K562 (cell line): ENCODE data around the gene ARHGAP4. TPM values are rescaled to one million over a fixed set of nuclear protein-coding genes. Genes with fewer than 3 reads are reported as not detected.
A peak's percentile ranks its signal among the peaks of the same experiment; 100 is the strongest.

ENCODE experiments used
- FOXA3 ChIP-seq, 2 experiments: fragments of 450-650 bp in 1 of 2; sonication (generic) in 1 of 2; formaldehyde crosslinking; IDR thresholded peaks in 1 of 2; conservative IDR thresholded peaks in 1 of 2; 2 replicates each; pipeline versions ENCODE4 v1.4.0 to v1.8.0; 2020 to 2022; ENCODE audit warnings: mild to moderate bottlenecking in 2 of 2, missing genetic modification reagents in 1 of 2
- FOXP1 ChIP-seq: sonication (generic); formaldehyde crosslinking; IDR thresholded peaks from 2 replicates; pipeline ENCODE4 v1.8.0; 2022; ENCODE audit warnings: mild to moderate bottlenecking, missing genetic modification reagents
- MYBL2 ChIP-seq, 2 experiments: fragments of 450-650 bp in 1 of 2; sonication (generic) in 1 of 2; formaldehyde crosslinking in 1 of 2; IDR thresholded peaks; 2 replicates each; pipeline versions ENCODE4 v1.6.1 to v1.8.1; 2017 to 2022; ENCODE audit warnings: borderline replicate concordance in 1 of 2, inconsistent platforms in 1 of 2, low read depth in 1 of 2, mild to moderate bottlenecking in 1 of 2, missing genetic modification reagents in 1 of 2, moderate library complexity in 1 of 2
- PRDM10 ChIP-seq: fragments of 450-650 bp; IDR thresholded peaks from 2 replicates; pipeline ENCODE4 v1.6.1; 2018; ENCODE audit not compliant: partially characterized antibody
- PYGO2 ChIP-seq: fragments of 450-650 bp; IDR thresholded peaks from 2 replicates; pipeline ENCODE4 v1.6.1; 2016; ENCODE audit warnings: mild to moderate bottlenecking, missing genetic modification characterization, moderate library complexity, missing compliant biosample characterization
- ZNF184 ChIP-seq: sonication (generic); formaldehyde crosslinking; IDR thresholded peaks from 2 replicates; pipeline ENCODE4 v1.5.0; 2020; ENCODE audit warnings: missing genetic modification reagents
- ZNF280B ChIP-seq: fragments of 250-450 bp; sonication (Bioruptor Pico); IDR thresholded peaks from 2 replicates; pipeline ENCODE4 v1.5.1; 2021; ENCODE audit warnings: mild to moderate bottlenecking
- polyA plus RNA-seq, 8 experiments: library from polyadenylated mRNA; depleted of rRNA in 4 of 8; stranded (reverse) in 5 of 8; unstranded in 3 of 8; fragments of >200 nt; fragmentation: Nextera tagmentation in 2 of 8; fragmentation: Illumina TruSeq in 1 of 8; extraction: Ambion mirVana in 2 of 8; extraction: Trizol in 1 of 8; gene quantifications; 2 replicates each; pipeline versions ENCODE4 v1.2.1 to v1.2.3, GENCODE V29; 2011 to 2014; ENCODE audit warnings: inconsistent platforms in 1 of 8, missing spikeins in 1 of 8
- total RNA-seq, 7 experiments: library from RNA; depleted of rRNA in 6 of 7; stranded (reverse); fragments of >200 nt in 6 of 7; fragmentation: Illumina TruSeq in 2 of 7; extraction: Trizol in 2 of 7; gene quantifications; 2 replicates each; pipeline versions ENCODE4 v1.2.1 to v1.2.3, GENCODE V29; 2011 to 2021; ENCODE audit warnings: low replicate concordance in 1 of 7

ARHGAP4 gene
- total and polyA plus RNA-seq, 9 of the 15 experiments (the other 6 are each of a cell fraction or from before 2014, with no cell fraction given), result 0.30 to 81.8 (median 13.5) TPM

GRCh38 chrX:153875391-153876111, 50.5 kb downstream of the ARHGAP4 start (continued):
- no peak for TF ChIP-seq PRDM10
- TF ChIP-seq FOXP1 (CRISPR knock-in tag), result peak; percentile 100
- no peak for TF ChIP-seq ZNF280B
- TF ChIP-seq PYGO2 (tag), result no peak
- TF ChIP-seq FOXA3 (CRISPR knock-in tag; conservative IDR thresholded peaks at IDR 0.05 in 1 of 2, IDR thresholded peaks at IDR 0.05 in 1 of 2), result peak in 1 of 2 experiments; percentile 93; a peak in 2 of 4 replicates
- TF ChIP-seq ZNF184, result peak; percentile 62; the same call in 1 of the 2 replicates
- TF ChIP-seq MYBL2 (IDR thresholded peaks at IDR 0.05; ENCODE audit: low read depth), result no peak
- TF ChIP-seq MYBL2 (CRISPR knock-in tag; IDR thresholded peaks at IDR 0.05; ENCODE audit: borderline replicate concordance), result no peak
- TF ChIP-seq, all 486 proteins: peak for 124
